ENCODE measurements around the gene SPATA2L.

Gene SPATA2L

GRCh38 chr16:89656435-89657121 lies 44.9 kb downstream of the SPATA2L start:
- no peak for DNase-seq (ENCODE audit: low read depth)

GRCh38 chr16:89655062-89655643 lies 46.4 kb downstream of the SPATA2L start:
- DNase-seq (ENCODE audit: low read depth): no peak

- DNase-seq (ENCODE audit: low read depth): no peak
Observed at GRCh38 chr16:89653656-89654295, 47.7 kb downstream of the SPATA2L start.

- DNase-seq (ENCODE audit: low read depth): no peak
Observed at GRCh38 chr16:89651584-89651983, 49.9 kb downstream of the SPATA2L start.

GRCh38 chr16:89646906-89647305 lies 54.6 kb downstream of the SPATA2L start:
- DNase-seq (ENCODE audit: low read depth): no peak
